ENCODE data around the gene C11orf42.

Gene C11orf42, protein sequence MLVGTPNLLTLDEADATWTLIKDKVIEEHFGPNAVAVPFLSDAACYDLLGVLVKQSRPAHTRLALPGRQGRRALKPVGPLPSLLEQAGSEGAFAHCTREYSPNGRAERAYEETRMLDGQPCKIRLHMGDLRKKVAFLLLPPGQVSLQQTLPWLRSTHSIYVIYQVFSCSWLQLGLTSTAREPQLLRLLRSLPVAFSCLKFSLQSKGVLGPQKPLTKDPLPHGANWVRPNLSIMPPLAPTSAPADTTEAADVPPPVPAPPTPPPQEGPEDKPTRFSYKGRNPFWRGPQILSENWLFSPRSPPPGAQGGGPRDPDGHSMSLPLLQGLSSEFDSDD

GRCh38 chr11:6205366-6205765 lies at the start of gene C11orf42:
TSS of gene C11orf42 (plus strand) at chr11:6205557. CDS start at chr11:6205616, 59 bp downstream.
- DNase-seq (ENCODE audit: low read depth): no peak

- peak; percentile 9 for DNase-seq (ENCODE audit: low read depth)
Observed at GRCh38 chr11:6156628-6157359, 48.6 kb upstream of the C11orf42 start.

DNA sequence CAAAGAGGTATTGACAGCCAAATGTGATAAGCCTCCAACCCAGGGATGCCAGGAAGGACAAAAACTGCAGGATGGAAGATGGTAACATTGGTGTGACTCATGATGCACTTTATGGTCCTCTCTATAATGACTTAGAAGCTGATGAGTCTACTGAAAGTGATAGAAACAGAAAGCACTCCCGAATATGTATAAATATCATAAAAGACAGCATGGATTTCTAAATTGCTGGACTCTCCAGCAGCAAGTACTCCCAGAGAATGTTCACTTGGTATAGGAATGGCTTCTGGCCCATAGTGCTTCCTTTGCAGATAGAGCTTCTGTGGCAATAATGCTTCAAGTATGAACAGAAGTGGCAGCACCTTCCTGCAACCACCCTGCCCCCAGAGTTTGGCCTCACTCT lies 35.1 kb upstream of the C11orf42 start, which contains the start of gene OR52B2:
OR52B2 (minus strand) TSS at position 101 of the 400 bp plus-strand sequence; CDS start at position 101, 0 bp downstream.
- no peak for DNase-seq (ENCODE audit: low read depth)

GRCh38 chr11:6175440-6175839 lies 29.9 kb upstream of the C11orf42 start:
- no peak for DNase-seq (ENCODE audit: low read depth)

GRCh38 chr11:6191742-6192141 lies 13.6 kb upstream of the C11orf42 start:
- no peak for DNase-seq (ENCODE audit: low read depth)

GRCh38 chr11:6194065-6194581 lies 11.2 kb upstream of the C11orf42 start:
- DNase-seq (ENCODE audit: low read depth): no peak

DNA sequence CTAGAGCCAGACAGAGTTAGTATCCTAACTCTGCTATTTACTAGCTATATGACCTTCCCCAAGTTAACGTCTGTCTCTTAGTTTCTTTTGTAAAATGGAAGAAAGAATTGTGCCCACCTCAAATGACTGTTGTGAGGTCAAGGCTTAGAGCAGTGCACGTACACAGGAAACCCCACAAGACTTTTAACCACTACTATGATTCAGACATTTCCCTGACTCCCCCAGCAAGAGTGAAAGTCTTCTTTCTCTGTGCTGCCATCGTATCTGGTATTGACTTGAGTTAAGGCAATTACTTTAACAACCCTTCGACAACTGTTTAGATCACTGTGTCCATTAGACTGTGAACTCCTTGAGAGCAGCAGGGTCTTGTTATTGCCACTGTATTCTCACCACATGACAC lies 9.0 kb upstream of the C11orf42 start:
- DNase-seq (ENCODE audit: low read depth): no peak

- DNase-seq (ENCODE audit: low read depth): peak; percentile 9
Observed at GRCh38 chr11:6197466-6198200, 7.7 kb upstream of the C11orf42 start.

GRCh38 chr11:6199174-6199810 lies 6.1 kb upstream of the C11orf42 start, which contains the start of gene OR52W1:
TSS of gene OR52W1 (plus strand) at chr11:6199224. CDS start at chr11:6199224, 0 bp downstream.
- no peak for DNase-seq (ENCODE audit: low read depth)

GRCh38 chr11:6200975-6201374 lies 4.4 kb upstream of the C11orf42 start:
- no peak for DNase-seq (ENCODE audit: low read depth)

DNA sequence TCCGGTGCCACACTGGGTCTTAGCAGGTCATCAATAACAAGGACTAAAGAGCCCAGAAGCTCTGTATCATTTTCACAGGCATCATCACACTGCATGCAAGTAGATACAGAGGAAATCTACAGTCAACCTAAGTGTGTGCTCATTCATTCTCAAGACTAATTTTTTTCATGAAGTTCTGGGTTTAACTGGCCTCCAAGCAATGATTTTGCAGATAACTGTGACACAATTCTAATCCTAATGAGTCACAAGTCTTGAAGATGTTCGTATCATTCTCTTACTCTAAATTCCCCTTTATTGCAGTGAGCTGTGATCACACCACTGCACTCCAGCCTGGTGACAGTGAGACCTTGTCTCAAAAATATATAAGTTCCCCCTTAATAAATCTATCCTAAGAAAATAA lies 3.9 kb upstream of the C11orf42 start:
- DNase-seq (ENCODE audit: low read depth): peak; percentile 40

- peak; percentile 10 for DNase-seq (ENCODE audit: low read depth)
Observed at GRCh38 chr11:6202041-6202440, 3.3 kb upstream of the C11orf42 start.

DNA sequence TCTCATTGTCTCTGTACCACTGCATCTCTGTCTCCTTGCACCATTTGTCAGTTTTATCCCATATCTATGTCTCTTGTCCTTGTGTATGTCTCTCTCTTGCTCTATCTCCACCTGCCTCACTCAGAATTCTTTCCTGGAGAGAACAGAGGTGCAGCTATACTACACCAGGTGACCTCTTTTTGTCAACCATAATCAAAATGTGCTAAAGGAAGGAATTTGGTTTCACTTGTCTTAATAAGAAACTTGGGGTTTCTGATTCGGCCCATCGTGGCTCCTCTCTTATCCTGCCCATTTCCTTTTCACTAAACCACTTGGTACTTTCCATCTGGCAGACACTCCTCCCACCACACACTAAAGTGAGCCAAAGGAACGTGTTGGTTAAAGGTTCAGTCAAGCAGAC lies 2.0 kb upstream of the C11orf42 start:
- DNase-seq (ENCODE audit: low read depth): no peak

GRCh38 chr11:6204706-6205105 lies 651 bp upstream of the C11orf42 start:
- no peak for DNase-seq (ENCODE audit: low read depth)

DNA sequence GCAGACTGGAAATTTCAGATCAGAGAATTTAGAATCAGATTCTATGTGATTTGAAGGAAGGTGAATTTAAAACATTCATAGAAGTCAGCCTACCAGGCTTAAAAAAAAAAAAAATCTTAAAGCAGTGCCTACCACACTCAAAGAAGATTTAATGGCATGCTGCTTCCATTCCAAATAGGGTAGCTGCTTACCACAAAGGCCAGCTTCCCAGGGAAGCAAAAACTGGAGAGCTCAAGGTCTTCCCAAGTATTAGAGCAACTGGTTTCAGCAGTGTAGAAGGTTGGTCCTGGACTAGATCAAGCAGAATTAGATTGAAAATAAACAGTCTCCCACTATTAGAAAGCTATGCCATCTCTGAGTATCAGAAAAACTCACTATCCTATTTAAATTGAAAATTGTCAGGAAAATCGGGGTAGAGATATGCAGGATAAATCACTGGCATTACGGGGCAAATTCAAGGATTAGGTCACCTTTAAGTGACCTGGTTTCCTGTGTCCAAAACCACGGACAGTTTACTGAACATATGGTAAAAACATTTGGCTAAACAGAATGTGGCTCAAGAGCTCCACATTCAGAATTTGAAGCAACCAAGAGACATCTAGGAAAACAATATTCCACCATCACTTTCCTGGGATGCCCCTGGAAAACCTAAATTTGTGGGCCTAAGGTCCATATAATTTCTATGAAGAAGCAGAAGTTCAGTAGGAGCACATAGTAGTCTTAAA lies 1.3 kb downstream of the C11orf42 start:
- DNase-seq (ENCODE audit: low read depth): peak; percentile 37

DNA sequence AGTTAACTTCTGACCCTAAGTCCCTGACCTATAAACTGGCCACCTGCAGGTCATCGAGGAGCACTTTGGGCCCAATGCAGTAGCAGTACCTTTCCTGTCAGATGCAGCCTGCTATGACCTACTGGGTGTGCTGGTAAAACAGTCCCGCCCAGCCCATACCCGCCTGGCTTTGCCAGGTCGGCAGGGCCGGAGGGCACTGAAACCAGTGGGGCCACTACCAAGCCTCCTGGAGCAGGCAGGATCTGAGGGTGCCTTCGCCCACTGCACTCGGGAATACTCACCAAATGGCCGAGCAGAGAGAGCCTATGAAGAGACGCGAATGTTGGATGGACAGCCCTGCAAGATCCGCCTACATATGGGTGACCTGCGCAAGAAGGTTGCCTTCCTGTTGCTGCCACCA lies 4.4 kb downstream of the C11orf42 start:
- DNase-seq (ENCODE audit: low read depth): no peak

DNA sequence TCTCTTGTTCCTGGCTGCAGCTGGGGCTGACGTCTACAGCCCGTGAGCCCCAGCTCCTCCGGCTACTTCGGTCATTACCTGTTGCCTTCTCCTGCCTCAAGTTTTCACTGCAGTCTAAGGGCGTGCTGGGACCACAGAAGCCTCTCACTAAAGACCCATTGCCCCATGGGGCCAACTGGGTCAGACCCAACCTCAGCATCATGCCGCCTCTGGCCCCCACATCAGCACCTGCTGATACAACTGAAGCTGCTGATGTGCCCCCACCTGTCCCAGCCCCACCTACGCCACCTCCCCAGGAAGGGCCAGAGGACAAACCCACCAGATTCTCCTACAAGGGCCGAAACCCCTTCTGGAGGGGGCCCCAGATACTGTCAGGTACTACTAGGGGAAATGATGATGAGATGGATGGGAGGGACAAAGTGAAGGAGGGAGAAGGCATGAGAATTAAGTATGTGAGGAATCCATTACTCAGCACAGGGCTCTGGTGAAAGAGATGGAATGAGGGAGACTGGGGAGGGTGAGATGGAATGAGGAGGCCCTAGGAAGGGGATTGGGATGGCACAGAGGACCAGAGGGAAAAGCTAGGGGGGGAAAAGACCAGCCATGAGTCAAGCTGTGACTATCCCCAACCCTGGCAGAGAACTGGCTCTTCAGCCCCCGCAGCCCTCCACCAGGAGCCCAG lies 5.1 kb downstream of the C11orf42 start:
- peak; percentile 59 for DNase-seq (ENCODE audit: low read depth)

- DNase-seq (ENCODE audit: low read depth): no peak
Observed at GRCh38 chr11:6214530-6214929, 9.2 kb downstream of the C11orf42 start.

DNA sequence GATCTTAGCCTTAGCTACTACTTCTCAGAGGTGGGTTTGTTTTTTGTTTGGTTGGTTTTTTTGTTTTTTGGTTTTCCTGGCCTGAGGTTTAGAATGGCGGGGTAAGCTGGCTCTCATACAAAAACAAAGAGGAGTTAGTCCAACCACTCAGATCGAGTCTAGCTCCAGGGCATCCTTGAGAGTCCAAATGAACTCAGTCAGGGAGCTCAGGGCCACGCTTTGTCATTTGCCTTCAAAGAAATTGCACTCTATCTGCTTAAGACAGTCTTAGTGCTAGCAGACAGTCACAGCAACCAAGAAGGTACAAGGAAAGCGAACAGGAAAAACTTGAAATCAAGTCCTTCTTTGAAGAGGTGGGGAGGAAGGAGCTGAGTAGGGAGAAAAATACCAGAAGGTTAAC lies 11.1 kb downstream of the C11orf42 start:
- DNase-seq (ENCODE audit: low read depth): no peak

GRCh38 chr11:6217722-6218121 lies 12.4 kb downstream of the C11orf42 start:
- no peak for DNase-seq (ENCODE audit: low read depth)

GRCh38 chr11:6219359-6219758 lies 14.0 kb downstream of the C11orf42 start:
- peak; percentile 95 for DNase-seq (ENCODE audit: low read depth)

Data from EH (cell line).